NCI-H128 (cell line): Measurements from ENCODE around the gene ISG20.

ENCODE experiments used
- DNase-seq: peaks from one replicate; lab custom pipeline; 2025; ENCODE audit not compliant: unreplicated experiment; lab: John Stamatoyannopoulos, UW

Gene ISG20

DNA sequence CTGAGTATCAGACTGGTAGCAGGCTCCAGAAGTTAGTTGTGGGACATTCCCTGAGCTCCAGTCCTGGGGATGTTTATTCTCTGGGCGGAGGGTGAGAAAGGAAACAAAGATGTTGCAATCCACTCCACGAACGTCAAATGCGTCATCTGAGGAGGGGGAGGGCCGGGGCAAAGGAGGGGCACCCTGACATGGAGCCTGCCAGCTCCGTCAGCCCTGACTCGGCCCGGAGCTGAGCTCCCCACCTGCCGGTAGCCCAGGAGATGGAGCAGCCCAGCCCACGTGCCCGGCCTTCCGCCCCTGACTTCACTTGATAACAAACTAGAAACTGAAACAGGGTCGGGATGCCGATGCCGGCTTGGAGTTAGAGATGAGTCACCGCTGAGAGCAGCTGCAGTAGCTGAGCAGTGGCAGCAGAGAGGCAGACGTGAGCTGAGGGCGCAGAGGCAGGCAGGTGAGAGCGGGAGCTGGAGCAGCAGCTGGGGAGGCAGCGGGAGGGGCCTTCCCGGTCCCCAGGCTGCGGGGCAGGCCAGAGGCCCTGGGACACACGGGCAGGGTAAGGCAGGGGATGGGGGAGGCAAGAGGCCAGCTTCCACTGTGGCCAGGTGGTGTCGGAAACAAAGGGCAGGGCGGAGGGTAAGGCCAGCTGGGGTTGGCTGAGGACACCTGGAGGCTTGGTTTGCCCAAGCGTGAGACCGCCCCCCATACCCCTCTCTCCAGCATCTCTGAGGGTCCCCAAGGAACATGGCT lies at the start of gene ISG20:
ISG20 (plus strand) TSS at position 391 of the 747 bp plus-strand sequence; CDS start at position 742, 351 bp downstream.
- DNase-seq: peak; percentile 11

DNA sequence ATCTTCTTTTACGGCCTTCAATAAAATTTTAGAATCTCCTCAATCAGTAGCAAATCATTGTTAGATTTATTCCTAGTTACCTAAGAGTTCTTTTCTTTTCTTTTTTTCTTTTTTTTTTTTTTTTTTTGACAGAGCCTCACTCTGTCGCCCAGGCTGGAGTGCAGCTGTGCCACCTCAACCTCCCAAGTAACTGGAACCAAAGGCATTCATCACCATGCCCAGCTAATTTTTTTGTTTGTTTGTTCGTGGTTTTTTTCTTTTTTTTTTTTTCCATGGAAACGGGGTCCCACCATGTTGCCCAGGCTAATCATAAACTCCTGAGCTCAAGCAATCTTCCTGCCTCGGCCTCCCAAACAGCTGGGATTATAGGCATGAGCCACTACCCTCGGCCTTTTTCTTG lies 48.1 kb upstream of the ISG20 start:
- no peak for DNase-seq

DNA sequence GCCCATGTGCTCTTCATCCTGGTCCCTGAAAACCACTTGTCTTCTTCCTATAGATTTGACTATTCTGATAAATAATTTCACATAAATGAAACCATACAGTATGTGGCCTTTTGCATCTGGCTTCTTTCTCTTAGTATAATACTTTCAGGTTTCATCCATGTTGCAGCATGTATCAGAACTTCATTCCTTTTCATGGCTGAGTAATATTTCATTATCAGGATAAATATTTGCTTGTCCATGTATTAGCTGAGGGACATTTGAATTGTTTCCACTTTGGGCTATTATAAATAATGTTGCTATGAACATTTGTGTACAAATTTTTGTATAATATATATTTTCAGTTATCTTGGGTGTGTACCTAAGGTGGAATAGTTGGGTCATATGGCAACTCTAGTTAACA lies 47.4 kb upstream of the ISG20 start:
- DNase-seq: no peak

DNA sequence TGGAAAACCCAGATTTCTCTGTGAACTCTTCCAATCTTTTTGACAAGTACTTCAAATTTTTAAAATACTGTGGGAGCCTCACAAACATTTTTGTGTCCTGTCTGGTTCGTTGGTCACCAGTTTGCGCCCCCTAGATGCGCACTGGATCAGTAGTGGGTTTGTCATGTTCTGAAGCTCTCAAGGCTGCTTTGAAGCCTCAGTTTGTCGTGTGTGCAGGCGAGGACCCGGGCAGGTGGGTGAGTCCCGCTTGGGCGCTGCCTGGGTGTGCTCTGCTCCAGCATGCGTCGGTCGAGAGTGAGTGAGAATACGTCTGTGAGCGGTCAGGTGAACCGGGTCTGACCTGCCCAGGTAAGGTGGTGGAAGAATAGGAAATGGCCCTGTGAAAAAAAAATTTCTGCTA lies 34.9 kb upstream of the ISG20 start:
- no peak for DNase-seq

DNA sequence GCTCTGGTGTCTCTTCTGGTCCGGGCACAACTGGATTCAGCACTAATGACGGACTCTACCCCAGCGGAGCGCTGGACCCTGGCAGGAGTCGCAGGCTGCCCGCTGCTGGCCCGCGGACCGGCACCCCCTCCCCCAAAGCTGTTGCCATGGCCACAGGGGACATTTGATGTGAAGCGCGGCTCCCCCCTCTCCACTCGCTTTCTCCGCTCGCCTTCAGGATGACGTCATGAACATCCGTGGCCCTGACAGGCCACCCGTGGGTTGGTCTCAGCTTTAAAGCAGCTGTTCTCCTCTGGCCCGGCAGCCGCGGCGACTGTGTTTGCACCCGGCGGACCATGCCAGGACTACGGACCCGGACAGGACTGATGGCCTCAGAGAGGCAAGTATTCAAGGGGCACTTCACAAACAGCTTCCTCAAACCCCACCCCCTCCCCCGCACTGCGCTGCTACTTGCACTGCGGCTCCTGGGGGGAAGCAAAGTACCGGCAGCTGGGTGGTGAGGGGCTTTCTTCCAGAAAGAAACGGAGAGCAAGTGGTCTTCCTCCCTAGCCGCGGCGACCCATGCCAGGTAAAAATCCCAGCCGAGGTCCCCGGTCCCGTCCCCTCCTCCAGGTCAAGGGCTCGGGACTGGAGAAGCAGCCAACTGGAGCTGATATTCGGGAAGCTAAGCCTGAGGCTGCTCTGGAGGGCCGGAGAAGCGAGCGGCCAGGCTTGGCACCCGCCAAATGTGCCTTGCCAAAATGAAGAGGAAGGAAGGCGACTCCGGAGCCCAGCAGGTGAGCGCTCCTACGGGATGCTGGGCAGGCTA lies 34.2 kb upstream of the ISG20 start:
- DNase-seq: no peak

DNA sequence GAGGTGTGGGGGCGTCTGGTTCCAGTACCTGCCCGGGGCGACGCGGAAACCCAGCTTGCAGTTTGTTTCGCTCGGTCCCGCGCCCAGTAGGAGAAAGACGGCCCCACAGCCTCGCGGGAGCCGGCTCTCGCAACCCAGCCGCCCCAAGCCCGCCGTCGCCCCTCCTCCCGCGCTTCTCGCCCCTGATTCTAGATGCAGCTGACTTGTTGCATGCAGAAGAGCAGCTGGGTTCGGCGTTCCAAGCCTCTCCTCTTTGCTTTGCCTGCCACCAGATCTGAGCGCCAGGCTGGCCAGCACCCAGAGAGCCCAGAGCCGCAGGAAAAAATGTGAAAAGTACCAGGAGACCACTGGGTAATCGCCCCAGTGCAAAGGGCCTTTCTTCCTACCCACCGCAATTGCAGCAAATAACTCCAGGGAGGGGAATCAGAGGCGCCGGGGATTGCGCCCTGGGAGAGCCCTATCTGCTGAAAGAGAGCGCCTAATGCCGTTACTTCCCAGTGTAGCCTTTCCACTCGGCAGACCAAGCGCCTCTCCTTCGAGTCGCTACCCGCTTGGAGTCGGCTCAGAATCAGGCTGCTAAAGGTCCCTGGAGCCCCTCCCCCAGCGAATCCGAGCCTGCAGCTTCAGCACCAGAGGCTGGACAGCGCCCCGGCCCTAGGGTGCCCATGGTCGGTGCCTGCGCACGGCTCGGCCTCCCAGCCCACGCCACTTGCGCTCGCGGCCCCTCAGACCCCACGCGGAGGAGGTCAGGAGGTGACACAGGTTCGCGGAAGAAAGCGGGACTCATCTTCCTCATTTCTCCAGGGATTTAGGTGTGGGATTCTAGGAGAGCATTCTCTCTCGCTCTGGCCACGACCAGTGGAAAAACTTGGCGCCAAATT lies 33.4 kb upstream of the ISG20 start:
- DNase-seq: no peak

DNA sequence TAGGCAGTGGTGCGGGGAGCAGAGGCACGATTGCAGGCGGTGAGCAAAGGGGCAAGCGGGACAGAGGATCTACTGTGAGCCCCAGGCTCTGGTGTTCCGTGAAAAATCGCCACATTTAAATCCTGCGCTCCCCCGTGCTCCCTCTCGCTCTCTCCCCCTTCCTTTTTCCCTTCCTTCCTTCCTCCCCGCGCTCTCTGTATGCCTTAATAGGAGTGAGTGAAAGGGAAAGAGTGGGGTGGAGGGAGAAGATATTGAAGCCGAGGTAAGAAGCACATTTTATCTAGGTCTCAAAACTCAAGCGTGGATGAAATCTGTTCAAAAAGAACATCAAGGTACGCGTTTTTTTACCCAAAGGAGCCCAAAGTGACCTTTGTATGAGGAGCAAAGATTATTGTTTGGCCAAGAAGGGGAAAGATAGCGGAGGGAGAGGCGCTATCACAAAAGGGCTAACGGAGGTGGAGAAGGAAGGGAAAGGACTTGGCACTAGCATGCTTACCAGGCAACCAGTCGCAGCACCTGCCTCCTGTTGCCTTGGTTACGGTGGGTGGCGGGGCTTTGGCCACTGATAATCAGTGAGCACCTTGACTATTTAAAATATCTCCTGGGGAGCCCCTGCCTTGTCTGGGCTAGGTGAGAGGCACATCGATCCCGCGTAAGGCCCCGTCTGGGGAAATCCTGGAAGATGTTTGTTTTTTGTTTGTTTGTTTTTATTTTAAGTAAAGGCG lies 32.6 kb upstream of the ISG20 start:
- no peak for DNase-seq

DNA sequence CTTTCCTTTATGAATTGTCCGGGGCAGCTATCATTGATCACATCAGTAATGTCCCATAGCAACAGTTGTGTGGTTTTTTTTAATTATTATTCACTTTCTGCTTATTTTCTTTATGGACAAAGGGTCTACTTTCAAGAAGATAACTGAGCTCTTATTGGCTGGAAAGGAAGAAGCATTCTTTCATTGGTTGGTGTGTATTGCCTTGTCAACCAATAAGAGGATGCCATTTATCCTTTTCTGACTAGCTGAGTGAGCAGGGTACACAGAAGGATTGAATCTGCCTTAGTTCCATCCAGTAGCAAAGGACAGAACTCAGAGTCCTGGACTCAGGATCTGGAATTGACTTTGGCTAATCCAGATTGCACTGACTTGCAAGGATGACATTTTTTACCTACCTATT lies 30.9 kb upstream of the ISG20 start:
- DNase-seq: no peak

DNA sequence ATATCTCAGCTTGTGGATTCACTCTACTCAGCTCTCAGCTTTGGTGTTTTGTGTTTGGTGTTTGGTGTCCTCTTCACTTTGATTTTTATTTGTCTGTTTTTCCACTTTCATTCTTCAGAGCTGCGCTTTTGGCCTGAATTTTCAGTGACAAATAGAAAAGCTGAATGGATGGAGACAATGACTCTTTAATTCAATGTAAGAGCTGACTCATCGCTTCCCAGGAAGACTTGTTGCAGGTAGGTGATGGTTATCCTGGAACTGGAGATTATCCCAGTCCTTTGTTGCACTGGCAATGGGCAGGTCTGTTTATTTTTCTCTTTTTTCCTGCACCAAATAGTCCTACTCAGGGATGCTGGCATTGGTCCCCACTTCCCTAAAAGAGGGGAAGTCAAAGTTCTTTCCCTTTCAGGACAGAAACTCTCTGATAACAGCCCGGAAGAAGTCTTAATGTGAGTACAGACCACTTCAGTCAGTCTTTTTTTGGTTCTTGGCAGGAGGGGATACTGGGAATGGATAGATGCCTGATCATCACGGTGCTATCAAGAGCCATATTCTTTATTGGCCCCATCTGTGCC lies 30.1 kb upstream of the ISG20 start:
- DNase-seq: no peak

DNA sequence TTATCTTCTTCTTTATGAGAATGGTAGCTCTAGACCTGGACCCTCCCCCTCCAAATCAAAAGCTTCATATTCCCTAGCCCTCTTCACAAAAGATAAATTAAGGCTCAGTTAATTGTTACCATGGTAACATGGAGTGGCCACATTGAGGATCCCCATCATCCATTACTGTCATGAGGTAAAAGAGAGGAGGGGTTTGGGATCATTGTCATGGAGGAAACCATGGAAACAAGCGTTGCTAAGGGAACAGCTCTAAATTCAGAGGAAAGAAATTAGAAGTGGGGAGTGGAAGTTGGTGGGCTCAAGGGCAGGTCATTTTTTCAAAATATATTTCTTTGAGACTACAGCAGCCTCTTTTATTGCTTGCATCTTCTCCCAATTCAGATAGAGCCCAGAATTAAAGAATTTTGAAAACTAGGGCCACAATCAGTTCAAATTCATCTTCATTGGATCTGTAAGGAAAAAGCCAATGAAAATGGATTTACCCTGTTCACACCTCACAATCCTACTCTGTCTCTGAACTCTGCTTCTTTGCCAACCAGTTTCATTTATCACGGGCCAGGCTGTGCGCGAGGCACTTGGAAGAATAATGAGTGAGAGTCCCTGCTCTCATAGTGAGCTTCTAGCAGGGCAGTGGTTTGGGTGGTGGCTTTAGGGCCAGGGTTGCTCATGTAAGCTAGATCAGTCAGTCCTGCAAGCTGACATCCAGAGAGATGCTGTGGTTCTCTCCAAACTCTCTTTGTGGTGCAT lies 29.3 kb upstream of the ISG20 start:
- DNase-seq: no peak

DNA sequence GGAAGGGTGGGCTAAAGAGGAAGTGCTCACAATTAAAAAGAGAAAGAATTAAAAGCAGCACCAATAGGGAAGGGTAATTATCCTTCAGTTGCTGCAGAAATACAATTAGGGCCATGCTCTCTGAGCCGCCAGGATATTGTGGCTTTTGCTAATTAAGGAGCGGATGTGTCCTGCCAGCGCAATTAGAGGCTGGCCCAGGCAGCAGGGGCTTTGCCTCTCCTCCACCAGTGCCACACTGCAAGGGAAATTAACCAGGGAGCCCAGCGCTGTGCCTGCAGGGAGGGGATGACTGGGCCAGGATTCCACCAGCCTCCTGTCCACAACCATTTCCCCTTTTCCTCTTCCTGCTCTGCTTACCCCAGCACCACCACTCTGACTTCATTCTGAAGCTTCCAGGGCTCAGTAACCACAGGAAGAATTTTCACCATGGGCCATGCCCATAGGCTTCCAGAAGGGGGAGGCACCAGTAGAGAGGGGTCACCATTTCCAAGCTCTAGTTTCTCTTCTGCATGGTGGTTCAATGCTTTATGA lies 28.1 kb upstream of the ISG20 start:
- no peak for DNase-seq

DNA sequence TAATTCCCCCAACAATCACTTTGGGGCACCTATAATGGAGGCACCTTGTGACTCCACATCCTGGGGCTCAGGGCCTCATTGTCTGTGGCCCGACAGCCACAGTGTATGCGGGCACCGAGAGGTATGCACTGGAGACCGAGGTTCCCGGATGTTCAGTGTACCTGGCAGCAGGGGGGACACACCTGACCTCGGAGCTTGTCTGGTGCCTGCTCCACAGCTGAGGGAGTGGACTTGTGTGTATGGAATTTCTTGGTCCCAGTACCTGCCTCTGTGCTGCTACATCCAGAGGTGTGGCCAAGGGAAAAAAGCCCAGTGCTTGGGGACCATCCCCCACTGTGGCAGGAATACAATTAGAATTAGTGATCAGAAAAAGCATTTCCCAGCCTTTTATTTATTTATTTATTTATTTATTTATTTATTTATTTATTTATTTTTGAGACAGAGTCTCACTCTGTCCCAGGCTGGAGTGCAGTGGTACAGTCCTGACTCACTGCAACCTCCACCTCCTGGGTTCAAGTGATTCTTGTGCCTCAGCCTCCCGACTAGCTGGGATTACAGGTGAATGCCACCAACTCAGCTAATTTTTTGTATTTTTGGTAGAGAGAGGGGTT lies 26.5 kb upstream of the ISG20 start:
- DNase-seq: no peak

DNA sequence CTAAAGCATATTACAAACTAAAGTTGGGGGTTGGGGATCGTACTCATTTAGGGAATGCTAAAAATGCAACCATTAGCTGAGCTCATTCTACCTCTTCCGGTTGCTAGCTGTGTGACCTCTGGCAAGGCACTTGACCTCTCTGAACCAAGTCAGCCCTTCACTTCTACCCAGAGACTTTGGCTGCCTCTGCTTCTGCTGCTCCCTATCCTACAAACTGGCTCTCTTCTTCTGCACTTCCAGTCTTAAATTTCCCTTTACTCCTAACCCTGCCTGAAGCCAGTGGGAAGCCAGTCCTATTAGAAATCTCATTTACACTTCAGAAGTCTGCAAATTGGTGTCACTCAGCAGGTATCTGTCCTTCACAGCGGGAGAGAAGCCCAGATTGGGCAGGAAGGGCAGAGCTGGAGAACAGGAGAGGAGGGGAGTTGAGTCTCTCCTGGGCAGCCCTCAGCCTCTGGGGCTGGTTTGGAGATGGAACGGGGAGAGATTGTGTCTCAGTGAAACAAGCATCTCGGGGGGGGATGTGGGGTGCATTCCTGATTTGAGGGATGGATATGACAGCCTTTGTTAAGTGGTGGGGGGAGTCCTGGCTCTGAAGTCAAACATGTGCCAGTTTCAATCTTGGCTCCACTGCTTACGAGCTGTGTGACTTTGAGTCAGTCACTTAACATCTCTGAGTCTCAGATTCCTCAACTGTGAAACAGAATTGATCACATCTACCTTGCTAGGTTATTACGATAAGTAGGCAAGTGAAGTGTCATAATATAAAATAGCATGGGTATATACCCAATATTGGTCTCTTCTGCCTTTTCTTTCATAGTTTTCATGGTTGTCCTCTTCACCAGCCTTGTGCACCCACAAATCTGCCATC lies 25.5 kb upstream of the ISG20 start:
- DNase-seq: no peak

DNA sequence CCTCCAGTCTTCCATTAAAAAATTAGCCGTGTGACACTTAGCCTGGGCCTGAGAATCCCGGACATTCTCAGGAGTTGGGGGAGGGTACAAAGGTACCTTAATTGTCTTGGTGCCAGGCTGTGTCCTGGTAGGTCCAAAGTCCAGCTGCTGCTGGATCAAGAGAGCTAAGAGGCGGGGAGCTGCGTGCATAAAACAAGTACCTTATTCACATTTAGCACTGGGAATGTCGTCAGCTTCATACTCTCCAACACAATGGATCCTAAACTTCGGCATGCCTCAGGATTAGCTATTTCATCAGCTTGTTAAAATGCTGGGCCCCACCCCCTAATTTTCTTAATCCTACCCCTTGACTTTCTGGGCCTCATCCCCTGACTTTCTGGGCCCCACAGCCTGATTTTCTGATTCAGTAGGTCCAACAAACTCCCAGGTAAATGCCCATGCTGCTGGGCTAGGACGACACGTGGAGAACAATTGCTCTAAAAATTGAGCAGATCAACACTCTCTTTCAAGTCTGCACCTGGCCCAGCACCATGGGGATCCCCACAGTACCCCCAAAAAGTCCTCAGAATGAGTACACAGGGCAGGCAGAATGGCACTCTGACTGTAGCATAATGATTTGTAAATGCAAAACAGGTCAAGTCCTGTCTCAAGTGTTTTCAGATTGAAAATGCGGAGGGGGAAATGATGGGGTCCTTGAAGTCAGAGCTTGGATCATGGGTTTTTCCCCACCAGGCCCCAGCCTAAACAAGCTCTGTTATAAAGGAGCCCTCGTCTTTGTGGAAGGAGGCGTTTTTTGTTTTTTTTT lies 23.3 kb upstream of the ISG20 start:
- no peak for DNase-seq

DNA sequence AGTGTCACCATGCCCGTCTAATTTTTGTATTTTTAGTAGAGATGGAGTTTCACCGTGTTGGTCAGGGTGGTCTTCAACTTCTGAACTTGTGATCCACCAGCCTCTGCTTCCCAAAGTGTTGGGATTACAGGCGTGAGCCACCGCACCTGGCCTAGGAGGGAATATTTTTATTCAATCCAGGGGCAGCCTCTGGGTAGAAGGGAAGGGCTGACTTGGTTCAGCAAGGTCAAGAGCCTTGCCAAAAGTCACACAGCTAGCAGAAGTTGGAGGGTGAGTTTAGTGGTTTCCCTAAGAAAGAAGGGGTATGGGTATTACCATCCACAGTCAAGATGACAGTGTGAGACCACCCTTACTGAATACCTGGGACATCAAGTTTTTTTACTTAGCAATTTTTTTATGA lies 22.6 kb upstream of the ISG20 start:
- no peak for DNase-seq

DNA sequence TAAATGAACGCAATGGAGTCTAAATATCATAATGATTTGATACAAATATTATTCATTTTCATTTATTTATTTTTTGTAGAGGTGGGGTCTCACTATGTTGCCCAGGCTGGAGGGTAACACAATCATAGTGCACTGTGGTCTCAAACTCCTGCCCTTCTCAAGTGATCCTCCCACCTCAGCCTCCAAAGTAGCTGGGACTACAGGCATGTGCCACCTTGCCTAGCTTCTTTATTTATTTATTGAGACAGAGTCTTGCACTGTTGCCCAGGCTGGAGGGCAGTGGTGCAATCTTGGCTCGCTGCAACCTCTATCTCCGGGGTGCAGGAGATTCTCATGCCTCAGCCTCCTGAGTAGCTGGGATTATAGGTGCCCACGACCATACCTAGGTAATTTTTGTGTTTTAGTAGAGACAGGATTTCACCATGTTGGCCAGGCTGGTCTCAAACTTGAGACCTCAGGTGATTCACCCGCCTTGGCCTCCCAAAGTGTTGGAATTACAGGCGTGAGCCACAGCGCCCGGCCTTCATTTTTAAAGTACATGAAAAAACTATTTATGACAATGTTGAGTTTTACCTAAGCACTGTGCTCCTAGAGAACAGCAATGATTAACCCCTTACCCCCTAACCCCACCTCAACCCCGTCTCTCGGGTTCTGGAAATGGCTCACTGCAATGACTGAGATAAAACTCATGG lies 21.6 kb upstream of the ISG20 start:
- no peak for DNase-seq

DNA sequence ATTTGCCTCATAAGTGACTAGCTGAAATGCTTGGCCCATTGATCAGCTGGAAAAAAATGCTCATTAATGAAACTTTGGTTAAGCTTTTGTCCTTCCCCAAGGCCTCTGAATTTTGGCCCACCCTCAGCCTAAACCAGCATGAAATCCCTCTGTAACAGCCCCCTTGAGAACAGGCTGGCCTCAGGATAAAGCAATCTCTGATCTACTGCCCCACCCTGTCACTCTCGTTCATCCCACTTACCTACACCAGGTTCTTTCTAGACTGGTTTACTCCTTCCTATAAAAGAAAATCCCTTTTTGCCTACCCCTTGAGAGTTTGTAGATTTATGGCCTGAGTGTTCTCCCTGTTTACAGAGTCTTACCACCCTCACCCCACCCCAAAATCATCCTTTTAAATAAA lies 21.0 kb upstream of the ISG20 start:
- no peak for DNase-seq
